SK-N-MC (cell line): ENCODE data around the gene CAMKMT.

Source experiments
- DNase-seq: peaks from one replicate; pipeline ENCODE4 v3.0.0-alpha.2; 2011; ENCODE audit warnings: low read depth, low spot score
- H3K27ac ChIP-seq: fragments of 200-600 bp; sonication (generic); 2 replicates; pipeline ENCODE4 v1.5.1; 2016; ENCODE audit warnings: mixed run types
- H3K36me3 ChIP-seq: fragments of 200-600 bp; sonication (generic); 2 replicates; pipeline ENCODE4 v1.6.1; 2017; ENCODE audit warnings: antibody characterized with exemption, low read length, mixed read lengths; ENCODE audit not compliant: insufficient read depth
- H3K4me3 ChIP-seq: fragments of 200-600 bp; sonication (generic); 2 replicates; pipeline ENCODE4 v1.5.1; 2016
- H3K9ac ChIP-seq: fragments of 200-600 bp; sonication (generic); 2 replicates; pipeline ENCODE4 v1.8.0; 2017; ENCODE audit warnings: mixed run types, mixed read lengths; ENCODE audit not compliant: insufficient read length
- H3K9me3 ChIP-seq: fragments of 200-600 bp; sonication (generic); 2 replicates; pipeline ENCODE4 v1.6.1; 2017; ENCODE audit warnings: low read depth, mild to moderate bottlenecking, antibody characterized with exemption, low read length, moderate library complexity, mixed read lengths
- EZH2 ChIP-seq: fragments of 200-600 bp; sonication (generic); IDR thresholded peaks from one replicate; pipeline ENCODE4 v1.6.1; 2017; ENCODE audit warnings: antibody characterized with exemption
- FOXP2 ChIP-seq: optimal IDR thresholded peaks from 2 replicates; pipeline ENCODE3; 2011; ENCODE audit warnings: mild to moderate bottlenecking, moderate library complexity; ENCODE audit not compliant: insufficient read depth; ENCODE audit errors: extremely low read length, control extremely low read depth
- POLR2AphosphoS5 ChIP-seq: IDR thresholded peaks from 2 replicates; pipeline ENCODE4 v1.6.1; 2012; ENCODE audit warnings: mild to moderate bottlenecking, low read depth, low read length, borderline replicate concordance

The CAMKMT gene

GRCh38 chr2:44550561-44550960, 188.8 kb downstream of the CAMKMT start:
- Histone ChIP-seq H3K9ac (no peak overlapping the region), H3K27ac (no peak overlapping the region), H3K9me3 (no peaks in the 10 kb centered on the region), H3K4me3 (no peak overlapping the region), H3K36me3 (no peaks in the 10 kb centered on the region)
- no peak for DNase-seq
- TF ChIP-seq POLR2AphosphoS5 = no peak
- TF ChIP-seq EZH2 = no peak
- TF ChIP-seq FOXP2 = no peak

GRCh38 chr2:44551497-44551896, 189.8 kb downstream of the CAMKMT start:
- Histone ChIP-seq H3K36me3 (no peaks in the 10 kb centered on the region), H3K4me3 (no peak overlapping the region), H3K27ac (no peak overlapping the region), H3K9me3 (no peaks in the 10 kb centered on the region), H3K9ac (no peak overlapping the region)
- TF ChIP-seq EZH2 = no peak
- no peak for TF ChIP-seq FOXP2
- TF ChIP-seq POLR2AphosphoS5 = no peak
- DNase-seq = no peak

GRCh38 chr2:44553456-44553855, 191.7 kb downstream of the CAMKMT start:
- Histone ChIP-seq H3K36me3 (no peaks in the 10 kb centered on the region), H3K4me3 (no peak overlapping the region), H3K27ac (no peak overlapping the region), H3K9me3 (no peaks in the 10 kb centered on the region), H3K9ac (no peak overlapping the region)
- no peak for TF ChIP-seq FOXP2
- TF ChIP-seq EZH2 = no peak
- no peak for TF ChIP-seq POLR2AphosphoS5
- no peak for DNase-seq

GRCh38 chr2:44555700-44556099, 194.0 kb downstream of the CAMKMT start:
- no peak overlapping the region for H3K4me3 ChIP-seq
- TF ChIP-seq POLR2AphosphoS5 (no peak), EZH2 (no peak), FOXP2 (no peak)
- no peak for DNase-seq
- H3K9me3 ChIP-seq = no peaks in the 10 kb centered on the region
- no peaks in the 10 kb centered on the region for H3K36me3 ChIP-seq
- no peak overlapping the region for H3K9ac ChIP-seq
- no peak overlapping the region for H3K27ac ChIP-seq

- no peak for TF ChIP-seq POLR2AphosphoS5
- no peak for TF ChIP-seq FOXP2
- TF ChIP-seq EZH2 = no peak
- Histone ChIP-seq H3K9me3 (no peaks in the 10 kb centered on the region), H3K9ac (no peak overlapping the region), H3K36me3 (no peaks in the 10 kb centered on the region), H3K27ac (no peak overlapping the region), H3K4me3 (no peak overlapping the region)
- DNase-seq = no peak
Measured at GRCh38 chr2:44559108-44559507, 197.4 kb downstream of the CAMKMT start.

GRCh38 chr2:44560352-44560751, 198.6 kb downstream of the CAMKMT start:
- no peak overlapping the region for H3K9ac ChIP-seq
- no peak for TF ChIP-seq FOXP2
- no peak for TF ChIP-seq EZH2
- no peak for TF ChIP-seq POLR2AphosphoS5
- H3K4me3 ChIP-seq = no peak overlapping the region
- no peak overlapping the region for H3K27ac ChIP-seq
- H3K9me3 ChIP-seq = no peaks in the 10 kb centered on the region
- DNase-seq = no peak
- H3K36me3 ChIP-seq = no peaks in the 10 kb centered on the region

- H3K27ac ChIP-seq = no peak overlapping the region
- TF ChIP-seq EZH2 (no peak), FOXP2 (no peak), POLR2AphosphoS5 (no peak)
- H3K4me3 ChIP-seq = no peak overlapping the region
- no peaks in the 10 kb centered on the region for H3K36me3 ChIP-seq
- no peaks in the 10 kb centered on the region for H3K9me3 ChIP-seq
- H3K9ac ChIP-seq = no peak overlapping the region
- DNase-seq = no peak
Measured at GRCh38 chr2:44560941-44561340, 199.2 kb downstream of the CAMKMT start.

GRCh38 chr2:44562737-44563136, 201.0 kb downstream of the CAMKMT start:
- H3K36me3 ChIP-seq = no peaks in the 10 kb centered on the region

GRCh38 chr2:44564752-44565151, 203.0 kb downstream of the CAMKMT start:
- Histone ChIP-seq H3K9ac (no peak overlapping the region), H3K4me3 (no peak overlapping the region), H3K9me3 (no peaks in the 10 kb centered on the region), H3K27ac (no peak overlapping the region), H3K36me3 (no peaks in the 10 kb centered on the region)
- no peak for TF ChIP-seq EZH2
- no peak for TF ChIP-seq POLR2AphosphoS5
- no peak for TF ChIP-seq FOXP2
- DNase-seq = no peak

More at GRCh38 chr2:44562737-44563136, 201.0 kb downstream of the CAMKMT start:
- DNase-seq = no peak
- TF ChIP-seq EZH2 (no peak), POLR2AphosphoS5 (no peak), FOXP2 (no peak)
- no peak overlapping the region for H3K27ac ChIP-seq
- H3K9ac ChIP-seq = no peak overlapping the region
- no peak overlapping the region for H3K4me3 ChIP-seq
- H3K9me3 ChIP-seq = no peaks in the 10 kb centered on the region

- no peak overlapping the region for H3K9ac ChIP-seq
- no peak for DNase-seq
- H3K4me3 ChIP-seq = no peak overlapping the region
- no peak for TF ChIP-seq EZH2
- TF ChIP-seq FOXP2 = no peak
- TF ChIP-seq POLR2AphosphoS5 = no peak
- H3K9me3 ChIP-seq = no peaks in the 10 kb centered on the region
- no peak overlapping the region for H3K27ac ChIP-seq
- no peaks in the 10 kb centered on the region for H3K36me3 ChIP-seq
Measured at GRCh38 chr2:44566059-44566458, 204.3 kb downstream of the CAMKMT start.
